Kidney epithelial cell (primary cell): ENCODE measurements around the gene TRNT1. TPM values are rescaled to one million over a fixed set of nuclear protein-coding genes. Genes with fewer than 3 reads are reported as not detected.

Experiments used
- DNase-seq: peaks from one replicate; pipeline ENCODE4 v3.0.0-alpha.2; 2010; ENCODE audit warnings: low read depth
- H3K27me3 ChIP-seq: 2 replicates; pipeline ENCODE4 v1.6.0; 2011; ENCODE audit warnings: low read length; ENCODE audit not compliant: control insufficient read depth, insufficient read depth
- H3K36me3 ChIP-seq: 2 replicates; pipeline ENCODE4 v1.5.1; 2011; ENCODE audit warnings: low read length; ENCODE audit not compliant: control insufficient read depth, insufficient read depth
- H3K4me3 ChIP-seq: 2 replicates; pipeline ENCODE4 v1.5.1; 2011; ENCODE audit warnings: low read depth, mild to moderate bottlenecking, control low read depth, low read length
- total RNA-seq: library from RNA; depleted of rRNA; stranded (reverse); fragments of >200 nt; gene quantifications from 2 replicates; pipeline ENCODE4 v1.2.3, GENCODE V29; 2015
- TF ChIP-seq, protein P1 (sequence below): IDR thresholded peaks from 2 replicates; pipeline ENCODE4 v1.5.1; 2011; ENCODE audit warnings: mild to moderate bottlenecking, moderate library complexity, low read length, control low read depth, inconsistent platforms; ENCODE audit not compliant: insufficient read depth, poor library complexity, severe bottlenecking

TRNT1 gene
- total RNA-seq, 1 donor from 2014 or later: 19.5 TPM

DNA sequence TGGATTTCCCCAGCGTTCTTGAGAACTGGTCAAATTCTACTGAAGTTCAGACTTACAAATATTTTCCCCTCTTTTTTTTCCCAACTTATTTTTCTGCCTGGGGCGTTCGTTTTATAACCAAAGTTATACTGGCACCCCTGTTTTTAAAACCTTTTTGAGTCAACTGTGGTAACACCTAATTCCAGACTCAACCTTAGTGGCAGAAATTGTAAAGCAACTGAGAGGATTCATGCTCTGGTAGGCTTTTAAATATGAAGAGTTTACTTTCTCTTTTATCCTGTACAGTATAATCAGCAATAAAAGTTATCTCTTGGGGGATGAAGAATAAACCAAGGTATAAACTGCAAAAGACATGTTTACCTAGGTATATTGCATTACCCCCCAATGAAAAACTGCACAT, 18.9 kb upstream of the TRNT1 start:
- H3K4me3 ChIP-seq: no peak overlapping the region
- H3K36me3 ChIP-seq: no peaks in the 10 kb centered on the region
- TF ChIP-seq, protein P1, sequence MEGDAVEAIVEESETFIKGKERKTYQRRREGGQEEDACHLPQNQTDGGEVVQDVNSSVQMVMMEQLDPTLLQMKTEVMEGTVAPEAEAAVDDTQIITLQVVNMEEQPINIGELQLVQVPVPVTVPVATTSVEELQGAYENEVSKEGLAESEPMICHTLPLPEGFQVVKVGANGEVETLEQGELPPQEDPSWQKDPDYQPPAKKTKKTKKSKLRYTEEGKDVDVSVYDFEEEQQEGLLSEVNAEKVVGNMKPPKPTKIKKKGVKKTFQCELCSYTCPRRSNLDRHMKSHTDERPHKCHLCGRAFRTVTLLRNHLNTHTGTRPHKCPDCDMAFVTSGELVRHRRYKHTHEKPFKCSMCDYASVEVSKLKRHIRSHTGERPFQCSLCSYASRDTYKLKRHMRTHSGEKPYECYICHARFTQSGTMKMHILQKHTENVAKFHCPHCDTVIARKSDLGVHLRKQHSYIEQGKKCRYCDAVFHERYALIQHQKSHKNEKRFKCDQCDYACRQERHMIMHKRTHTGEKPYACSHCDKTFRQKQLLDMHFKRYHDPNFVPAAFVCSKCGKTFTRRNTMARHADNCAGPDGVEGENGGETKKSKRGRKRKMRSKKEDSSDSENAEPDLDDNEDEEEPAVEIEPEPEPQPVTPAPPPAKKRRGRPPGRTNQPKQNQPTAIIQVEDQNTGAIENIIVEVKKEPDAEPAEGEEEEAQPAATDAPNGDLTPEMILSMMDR: no peak
- H3K27me3 ChIP-seq: no peaks in the 10 kb centered on the region
- DNase-seq: no peak

DNA sequence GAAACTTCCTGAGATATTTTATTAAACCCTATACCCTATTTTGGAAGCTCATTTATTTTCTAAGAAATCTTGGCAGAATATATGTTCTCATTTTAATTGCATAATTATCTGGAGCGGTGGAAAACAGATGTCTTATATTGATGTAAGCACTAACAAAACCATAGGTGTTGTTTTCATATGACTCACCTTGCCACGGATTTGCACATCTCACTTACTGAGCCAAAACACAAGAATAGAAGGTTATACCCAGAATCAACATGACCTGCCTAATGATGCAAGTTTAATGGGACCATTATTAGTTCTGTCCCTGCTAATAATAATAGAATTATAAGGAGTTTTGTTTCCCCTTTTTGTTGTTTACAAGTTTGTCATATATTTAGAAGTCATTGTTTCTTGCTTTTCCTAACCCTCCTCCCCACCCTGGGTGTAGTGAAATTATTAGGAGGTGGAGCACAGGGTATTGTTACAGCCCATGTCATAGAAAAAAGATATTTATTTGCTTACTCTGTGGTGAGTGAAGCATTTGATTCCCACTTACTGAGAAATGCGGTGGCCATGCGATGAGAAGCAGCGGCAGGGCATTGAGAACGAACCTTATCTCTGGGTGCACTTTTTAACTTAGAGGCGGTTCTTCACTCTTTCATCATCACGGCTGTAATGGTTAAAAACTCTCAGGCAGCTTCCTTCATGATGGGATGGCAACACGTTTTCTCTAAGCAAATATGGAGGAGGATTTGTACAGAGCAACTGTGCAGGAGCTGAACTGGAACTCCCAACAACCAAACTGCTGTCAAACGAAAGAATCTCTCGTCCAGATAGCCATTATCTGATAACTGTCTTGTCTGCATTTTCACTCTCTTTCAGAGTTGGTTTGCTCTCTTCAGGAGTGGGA, 17.1 kb upstream of the TRNT1 start:
- TF ChIP-seq, protein P1: no peak
- H3K36me3 ChIP-seq: no peaks in the 10 kb centered on the region
- no peaks in the 10 kb centered on the region for H3K27me3 ChIP-seq
- no peak for DNase-seq
- no peak overlapping the region for H3K4me3 ChIP-seq

DNA sequence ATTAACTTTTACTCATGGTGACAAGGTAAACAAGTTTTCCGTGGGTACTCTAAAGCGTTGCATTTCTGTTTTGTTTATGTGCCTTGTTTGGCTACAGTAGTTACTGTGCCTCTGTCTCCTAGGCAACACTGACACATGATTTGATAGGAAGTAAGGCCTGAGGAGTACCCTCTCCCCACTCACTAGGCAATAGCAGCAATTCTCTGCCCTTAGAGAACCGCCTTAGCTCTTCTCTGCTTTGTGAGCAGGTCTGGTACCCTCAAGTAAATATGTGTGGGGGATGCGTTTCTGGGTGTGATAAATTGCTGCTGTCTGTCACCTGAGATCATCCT, 16.5 kb upstream of the TRNT1 start, which contains the start of gene IL5RA:
IL5RA (minus strand) TSS at position 76 of the 332 bp plus-strand sequence. CDS start 5,390 bp downstream, outside the sequence.
- no peak for DNase-seq
- H3K27me3 ChIP-seq: no peaks in the 10 kb centered on the region
- no peak within 1 kb of the TSS for H3K4me3 ChIP-seq
- H3K36me3 ChIP-seq: no peaks in the 10 kb centered on the region
- TF ChIP-seq, protein P1: no peak

DNA sequence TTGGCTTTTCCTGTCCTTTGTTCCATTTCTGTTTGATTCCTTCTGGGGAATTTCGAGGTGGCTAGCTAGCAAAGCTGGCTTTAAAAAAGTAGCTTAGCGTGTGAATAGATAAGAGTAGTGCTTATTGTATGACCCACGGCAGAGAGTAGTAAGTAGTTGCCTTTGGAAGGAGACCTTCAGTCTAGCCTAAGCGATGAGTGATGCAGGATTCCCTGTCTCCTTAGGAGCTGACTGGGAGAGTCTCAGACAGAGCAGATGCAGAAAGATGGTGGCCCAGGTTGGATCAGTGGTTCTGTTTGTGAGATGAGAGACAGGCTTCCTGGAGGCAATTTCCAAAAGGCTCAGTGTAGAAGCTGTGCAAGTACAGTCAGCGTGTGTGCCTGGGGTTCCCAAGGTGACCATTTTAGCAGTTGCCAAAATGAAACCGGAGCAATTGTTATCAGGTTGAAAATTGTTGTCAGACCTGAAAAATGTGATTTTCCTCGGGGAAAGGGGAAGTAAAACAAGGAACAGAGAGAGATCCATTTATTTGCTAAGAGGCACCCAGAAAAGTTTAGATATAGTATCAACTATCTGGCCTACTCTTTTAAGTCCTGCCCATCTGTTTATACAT, 15.9 kb upstream of the TRNT1 start:
- Histone ChIP-seq H3K27me3 (no peaks in the 10 kb centered on the region), H3K36me3 (no peaks in the 10 kb centered on the region), H3K4me3 (no peak overlapping the region)
- no peak for DNase-seq
- TF ChIP-seq, protein P1: no peak

DNA sequence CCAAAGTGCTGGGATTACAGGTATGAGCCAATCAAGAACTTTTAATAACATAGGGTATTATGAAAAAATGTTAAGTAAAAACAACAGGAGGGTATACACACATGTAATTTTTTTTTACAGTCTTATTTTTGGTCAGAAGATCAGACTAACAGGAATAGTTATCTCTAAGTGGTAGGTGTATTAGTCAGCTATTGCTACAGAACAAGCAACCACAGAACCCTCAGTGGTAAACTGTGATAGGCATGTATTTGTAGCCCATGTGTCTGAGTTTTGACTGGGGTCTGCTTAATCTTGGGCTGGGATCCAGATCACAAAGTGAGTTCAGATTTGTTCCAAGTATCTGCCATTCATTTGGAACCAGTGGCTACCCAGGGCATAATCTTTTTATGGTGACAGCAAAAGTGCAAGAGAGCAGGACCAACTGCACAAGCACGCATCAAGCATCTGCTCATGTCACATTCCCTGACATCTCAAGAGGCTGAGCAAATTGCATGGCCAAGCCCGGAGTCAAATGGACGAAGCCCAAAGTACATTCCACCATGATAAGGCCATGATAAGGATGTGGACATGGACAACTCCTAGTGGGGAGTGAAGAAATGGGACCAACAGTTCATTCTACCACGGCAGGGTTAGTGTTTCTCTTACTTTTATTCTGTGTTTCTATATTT, 13.6 kb upstream of the TRNT1 start:
- TF ChIP-seq, protein P1: no peak
- DNase-seq: no peak
- Histone ChIP-seq H3K36me3 (no peaks in the 10 kb centered on the region), H3K4me3 (no peak overlapping the region), H3K27me3 (no peaks in the 10 kb centered on the region)
